ENCODE results near the gene ANAPC4. TPM values are rescaled to one million over a fixed set of nuclear protein-coding genes. Genes with fewer than 3 reads are reported as not detected.

Gene ANAPC4
- total RNA-seq, 2 experiments from 2014 or later: 32.7 to 50.6 TPM

GRCh38 chr4:25433966-25434827 lies 57.1 kb downstream of the ANAPC4 start:
- H4K20me1 ChIP-seq (ENCODE audit: insufficient read depth, low read length): no peaks in the 10 kb centered on the region
- TF ChIP-seq EZH2phosphoT487 (IDR thresholded peaks at IDR 0.05; ENCODE audit: borderline replicate concordance, low read depth, low read length) (no peak), CTCF (conservative IDR thresholded peaks at IDR 0.05; ENCODE audit: low read length) (no peak)
- H3K4me3 ChIP-seq (ENCODE audit: low read depth, low read length, poor library complexity, severe bottlenecking): no peak overlapping the region
- H3K4me2 ChIP-seq (ENCODE audit: low read length): no peak overlapping the region
- no peak overlapping the region for H2AFZ ChIP-seq (ENCODE audit: low read length)
- no peaks in the 10 kb centered on the region for H3K4me1 ChIP-seq (ENCODE audit: insufficient read depth, low read length, poor library complexity, severe bottlenecking)
- DNase-seq (ENCODE audit: low spot score): no peak
- CTCF ChIA-PET (ENCODE audit: unreplicated experiment): no interaction called here
- 0 out of 2 replicates have a peak, but pooled peaks cover 5% of the 10 kb centered on the region for H3K9me3 ChIP-seq (ENCODE audit: low read length)
- intact Hi-C loops (cut with micrococcal nuclease; ENCODE audit: unreplicated experiment): no loop called here
- BruUV-seq (replicated peaks): no TSS peak
- no peaks in the 10 kb centered on the region for H3K79me2 ChIP-seq (ENCODE audit: insufficient read depth, low read depth, low read length)
- no peaks in the 10 kb centered on the region for H3K36me3 ChIP-seq (ENCODE audit: insufficient read depth, low read length)
- POLR2A ChIA-PET: no interaction called here
- no peak overlapping the region for H3K27ac ChIP-seq (ENCODE audit: low read depth, low read length, poor library complexity, severe bottlenecking)
- no peaks in the 10 kb centered on the region for H3K9me2 ChIP-seq (ENCODE audit: insufficient read depth, low read length)

GRCh38 chr4:25437926-25438325 lies 60.9 kb downstream of the ANAPC4 start:
- Histone ChIP-seq H3K27ac (ENCODE audit: low read depth, low read length, poor library complexity, severe bottlenecking) (no peak overlapping the region), H3K4me3 (ENCODE audit: low read depth, low read length, poor library complexity, severe bottlenecking) (no peak overlapping the region), H3K4me1 (ENCODE audit: insufficient read depth, low read length, poor library complexity, severe bottlenecking) (no peaks in the 10 kb centered on the region), H2AFZ (ENCODE audit: low read length) (no peak overlapping the region), H3K9me2 (ENCODE audit: insufficient read depth, low read length) (no peaks in the 10 kb centered on the region), H3K9me3 (ENCODE audit: low read length) (0 out of 2 replicates have a peak, but pooled peaks cover under 1% of the 10 kb centered on the region), H3K79me2 (ENCODE audit: insufficient read depth, low read depth, low read length) (no peaks in the 10 kb centered on the region), H3K36me3 (ENCODE audit: insufficient read depth, low read length) (no peaks in the 10 kb centered on the region), H3K4me2 (ENCODE audit: low read length) (no peak overlapping the region), H4K20me1 (ENCODE audit: insufficient read depth, low read length) (no peaks in the 10 kb centered on the region)
- ChIA-PET POLR2A (no interaction called here), CTCF (ENCODE audit: unreplicated experiment) (no interaction called here)
- TF ChIP-seq EZH2phosphoT487 (IDR thresholded peaks at IDR 0.05; ENCODE audit: borderline replicate concordance, low read depth, low read length): no peak
- no peak for TF ChIP-seq CTCF (conservative IDR thresholded peaks at IDR 0.05; ENCODE audit: low read length)
- no TSS peak for BruUV-seq (replicated peaks)
- intact Hi-C loops (cut with micrococcal nuclease; ENCODE audit: unreplicated experiment): no loop called here
- DNase-seq (ENCODE audit: low spot score): no peak

GRCh38 chr4:25439918-25440477 lies 62.9 kb downstream of the ANAPC4 start:
- H3K9me3 ChIP-seq (ENCODE audit: low read length): no peaks in the 10 kb centered on the region
- peak; percentile 78 for DNase-seq (ENCODE audit: low spot score)
- intact Hi-C loops (cut with micrococcal nuclease; ENCODE audit: unreplicated experiment): loop anchor here (2.0 to 10.0 kb wide), 3 partner anchors 245 to 495 kb away; no protein-coding TSS in a partner anchor
- no peak overlapping the region for H3K4me2 ChIP-seq (ENCODE audit: low read length)
- no peaks in the 10 kb centered on the region for H3K79me2 ChIP-seq (ENCODE audit: insufficient read depth, low read depth, low read length)
- ChIA-PET POLR2A (interaction anchor here (0.6 to 0.8 kb wide), 2 partner anchors 27 to 879 kb away, joined by 3 read pairs; no protein-coding TSS in a partner anchor), CTCF (ENCODE audit: unreplicated experiment) (no interaction called here)
- peak; percentile 96 for TF ChIP-seq CTCF (conservative IDR thresholded peaks at IDR 0.05; ENCODE audit: low read length)
- TF ChIP-seq EZH2phosphoT487 (IDR thresholded peaks at IDR 0.05; ENCODE audit: borderline replicate concordance, low read depth, low read length): no peak
- no peaks in the 10 kb centered on the region for H4K20me1 ChIP-seq (ENCODE audit: insufficient read depth, low read length)
- no peaks in the 10 kb centered on the region for H3K9me2 ChIP-seq (ENCODE audit: insufficient read depth, low read length)
- no peak overlapping the region for H3K4me3 ChIP-seq (ENCODE audit: low read depth, low read length, poor library complexity, severe bottlenecking)
- H3K27ac ChIP-seq (ENCODE audit: low read depth, low read length, poor library complexity, severe bottlenecking): no peak overlapping the region
- no peaks in the 10 kb centered on the region for H3K36me3 ChIP-seq (ENCODE audit: insufficient read depth, low read length)
- no peak overlapping the region for H2AFZ ChIP-seq (ENCODE audit: low read length)
- no TSS peak for BruUV-seq (replicated peaks)
- H3K4me1 ChIP-seq (ENCODE audit: insufficient read depth, low read length, poor library complexity, severe bottlenecking): no peaks in the 10 kb centered on the region
